Psoas muscle (tissue), 8 donors: ENCODE data around the gene SQSTM1. TPM values are rescaled to one million over a fixed set of nuclear protein-coding genes. Genes with fewer than 3 reads are reported as not detected.

ENCODE experiments used
- ATAC-seq, 4 donors: fragments of 200-7000 bp; cut with Tn5 transposase; one replicate each; pipeline ENCODE4 v1.9.1; 2020; ENCODE audit warnings: moderate library complexity in 3 of 4, mild to moderate bottlenecking in 2 of 4
- DNase-seq, 2 donors: peaks; one replicate each; pipeline ENCODE4 v3.0.0-alpha.2; 2020
- H3K27ac ChIP-seq: fragments of 200-600 bp; one replicate; pipeline ENCODE4 v1.8.0; 2022
- H3K27me3 ChIP-seq, 3 donors: fragments of 200-600 bp in 1 of 3; one replicate each; pipeline versions ENCODE4 v1.6.1 to v1.8.0; 2013 to 2022; ENCODE audit warnings: low read length in 2 of 3, mild to moderate bottlenecking in 2 of 3, moderate library complexity in 1 of 3; ENCODE audit not compliant: insufficient read depth in 3 of 3
- H3K36me3 ChIP-seq, 2 donors: fragments of 200-600 bp in 1 of 2; one replicate each; pipeline versions ENCODE4 v1.6.1 to v1.8.0; 2013 to 2022; ENCODE audit warnings: low read depth in 1 of 2, mild to moderate bottlenecking in 1 of 2, moderate library complexity in 1 of 2; ENCODE audit not compliant: insufficient read depth in 1 of 2
- H3K4me1 ChIP-seq: fragments of 200-600 bp; one replicate; pipeline ENCODE4 v1.8.0; 2022
- H3K4me3 ChIP-seq: fragments of 200-600 bp; one replicate; pipeline ENCODE4 v1.8.0; 2022; ENCODE audit warnings: mild to moderate bottlenecking
- H3K9me3 ChIP-seq: fragments of 200-600 bp; one replicate; pipeline ENCODE4 v1.8.0; 2022
- CTCF ChIP-seq: fragments of 200-600 bp; IDR thresholded peaks from one replicate; pipeline ENCODE4 v1.8.0; 2022; ENCODE audit warnings: antibody characterized with exemption
- WGBS, 3 donors: extraction: QIAGEN DNeasy Blood & Tissue Kit; methylation state at CpG; one replicate each; pipeline versions ENCODE4 v1.1.6 to v1.1.7; 2013; 5-methylcytosine and 5-hydroxymethylcytosine counted together
- intact Hi-C, 2 donors: fragments of 100-400 bp; cut with DNase I; formaldehyde crosslinking; loops; one replicate each; pipeline versions ENCODE4 v1.11.0 to v1.14.2; 2022
- long read RNA-seq, 2 donors: library from polyadenylated mRNA; unstranded; transcript quantifications; one replicate each; pipeline ENCODE4 v2.0.0, GENCODE V29; 2021
- polyA plus RNA-seq, 3 donors: library from polyadenylated mRNA; stranded (reverse); fragments of 200-250 nt; gene quantifications; one replicate each; pipeline ENCODE4 v1.2.3, GENCODE V29; 2013
- total RNA-seq, 4 donors: library from RNA; stranded (reverse); fragmentation: NEBNext Ultra II Directional in 2 of 4; extraction: Animal tissue kit (Norgen Biotek cat#: 25700) in 2 of 4; gene quantifications; one replicate each; pipeline versions ENCODE4 v1.2.1 to v1.2.4, GENCODE V29; 2021 to 2023
- donor health status: healthy with polysubstance abuse.
- donor health status: DM: no; HTN: no; CAD: no; lungs with moderate emphysema.
- donor health status: Bipolar disorder and iron deficiency.
- donor health status: healthy.
- donor health status: DM: yes; HTN: yes; CAD: no.
- donor health status: DM: no; HTN: no; CAD: no.
- donor health status: DM: no; HTN: no; CAD: no.
- donor health status: DM: yes; HTN: yes; CAD: no.

The SQSTM1 gene
- total RNA-seq, result 1,000 to 10,000 TPM in 1 of 4 donors, 100 to 1,000 TPM in 3; 688 to 1,199 (median 831) TPM
- polyA plus RNA-seq, result 100 to 1,000 TPM; 463 to 917 (median 671) TPM
- long read RNA-seq, donor 1, transcript SQSTM1-202 (8 exons, 2,986 nt), result major isoform, 469 of 826 reads
- long read RNA-seq, donor 1, transcript SQSTM1-201 (7 exons, 2,253 nt), result minor isoform, 26 of 826 reads
- long read RNA-seq, donor 1, partial matches to known transcripts, result 82 of 826 reads
- long read RNA-seq, donor 1, other reads (novel, unspliced or antisense), result 249 of 826 reads
- long read RNA-seq, donor 2, transcript SQSTM1-201 (7 exons, 2,253 nt), result minor isoform, 35 of 951 reads
- long read RNA-seq, donor 2, transcript SQSTM1-202 (8 exons, 2,986 nt), result major isoform, 465 of 951 reads
- long read RNA-seq, donor 2, partial matches to known transcripts, result 147 of 951 reads
- long read RNA-seq, donor 2, other reads (novel, unspliced or antisense), result 301 of 951 reads

- ATAC-seq (peak; percentile 67 to 70 (median 68)), DNase-seq (peak; percentile 85 to 92)
- H3K9me3 ChIP-seq, result no peaks in the 10 kb centered on the region
- H3K27ac ChIP-seq, result peak within 1 kb of the TSS; percentile 100
- intact Hi-C loops, result no loop called here
- peak within 1 kb of the TSS; percentile 99 for H3K4me3 ChIP-seq
- no peak for TF ChIP-seq CTCF
- peaks cover 7 to 40% of the 10 kb centered on the region in 2 donors for H3K36me3 ChIP-seq
- WGBS, 3 donors, result 0 to 1% (median 0%) methylated on average over 42 to 81 of the region's 81 CpGs
- H3K27me3 ChIP-seq, result no peaks in the 10 kb centered on the region
- H3K4me1 ChIP-seq, result peaks cover 61% of the 10 kb centered on the region
Measured at GRCh38 chr5:179820483-179821297, at the start of gene SQSTM1. TSS of gene SQSTM1 (plus strand) at chr5:179820905. CDS start at chr5:179820937, 32 bp downstream.

DNA sequence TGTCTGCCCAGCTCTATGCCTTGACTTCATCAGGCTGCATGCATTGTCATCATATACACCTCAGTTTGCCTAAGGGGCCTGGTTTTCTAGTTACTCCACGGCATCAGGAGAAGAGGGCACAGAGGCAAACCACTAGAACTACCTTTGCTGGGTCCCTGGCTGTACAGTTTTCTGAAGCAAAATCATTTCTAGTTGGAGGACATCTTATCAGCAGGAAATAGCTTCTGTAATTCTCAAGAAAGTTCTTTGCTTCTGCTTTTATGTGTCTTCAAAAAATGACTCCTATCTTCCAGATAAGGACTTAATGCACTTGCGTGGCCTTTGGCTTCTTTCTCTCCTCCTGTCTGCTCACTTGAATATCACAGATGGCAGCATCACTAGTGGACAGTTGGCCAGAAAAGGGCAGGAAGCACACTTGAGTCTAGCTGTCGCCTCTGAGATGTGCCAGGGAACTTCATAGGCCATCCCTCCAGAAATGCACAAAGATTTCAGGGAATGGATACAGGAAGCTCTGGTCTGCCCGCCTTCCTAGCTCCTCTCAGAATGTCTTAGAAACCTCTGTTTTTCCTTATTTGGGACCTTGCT lies 49.3 kb upstream of the SQSTM1 start:
- no peak for TF ChIP-seq CTCF
- intact Hi-C loops, result no loop called here
- H3K36me3 ChIP-seq, result peaks cover 6 to 99% of the 10 kb centered on the region in 2 donors
- H3K9me3 ChIP-seq, result no peaks in the 10 kb centered on the region
- peaks cover 6% of the 10 kb centered on the region for H3K4me1 ChIP-seq
- ATAC-seq (no peak), DNase-seq (no peak)
- no peaks in the 10 kb centered on the region for H3K27me3 ChIP-seq
- 87 to 92% (median 92%) methylated on average over 4 of the region's 4 CpGs for WGBS, 3 donors
- no peak overlapping the region for H3K4me3 ChIP-seq
- H3K27ac ChIP-seq, result no peak overlapping the region

GRCh38 chr5:179772351-179772750 lies 48.4 kb upstream of the SQSTM1 start:
- Histone ChIP-seq H3K36me3 (peaks cover 6 to 94% of the 10 kb centered on the region in 2 donors), H3K27ac (no peak overlapping the region), H3K9me3 (no peaks in the 10 kb centered on the region), H3K4me3 (no peak overlapping the region), H3K27me3 (no peaks in the 10 kb centered on the region), H3K4me1 (no peaks in the 10 kb centered on the region)
- DNase-seq, result no peak
- no peak for TF ChIP-seq CTCF
- WGBS, 3 donors, result 90 to 98% (median 97%) methylated on average over 6 of the region's 6 CpGs
- no peak for ATAC-seq
- intact Hi-C loops, result no loop called here

DNA sequence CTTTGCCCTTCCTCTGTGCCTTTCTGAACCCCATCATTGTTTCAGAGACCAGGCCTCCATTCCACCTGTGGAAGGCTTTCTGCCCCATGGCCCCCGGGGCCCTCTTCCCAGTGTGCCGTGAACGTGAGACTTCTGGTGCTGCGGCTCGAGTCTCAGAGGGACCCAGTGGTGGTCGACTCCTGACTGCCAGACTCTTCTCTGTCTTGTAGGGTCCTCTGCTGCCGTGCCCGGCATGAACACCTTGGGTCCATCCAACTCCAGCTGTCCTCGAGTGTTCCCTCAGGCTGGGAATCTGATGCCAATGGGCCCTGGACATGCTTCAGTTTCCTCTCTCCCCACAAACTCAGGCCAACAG lies 47.0 kb upstream of the SQSTM1 start:
- TF ChIP-seq CTCF, result no peak
- H3K36me3 ChIP-seq, result peaks cover 6 to 95% of the 10 kb centered on the region in 2 donors
- H3K27ac ChIP-seq, result no peak overlapping the region
- H3K27me3 ChIP-seq, result no peaks in the 10 kb centered on the region
- no peaks in the 10 kb centered on the region for H3K9me3 ChIP-seq
- WGBS, 3 donors, result 79 to 90% (median 81%) methylated on average over 9 of the region's 9 CpGs
- intact Hi-C loops, result no loop called here
- no peaks in the 10 kb centered on the region for H3K4me1 ChIP-seq
- H3K4me3 ChIP-seq, result no peak overlapping the region
- ATAC-seq (no peak), DNase-seq (peak in 1 of 2 donors; percentile 40)
